ENCODE results near the gene KATNB1.

GRCh38 chr16:57785385-57785784 is 49.8 kb downstream of the KATNB1 start:
- TF ChIP-seq CTCF (conservative IDR thresholded peaks at IDR 0.05; ENCODE audit: low read depth in 2 of 2) = no peak
- TF ChIP-seq, protein P1, sequence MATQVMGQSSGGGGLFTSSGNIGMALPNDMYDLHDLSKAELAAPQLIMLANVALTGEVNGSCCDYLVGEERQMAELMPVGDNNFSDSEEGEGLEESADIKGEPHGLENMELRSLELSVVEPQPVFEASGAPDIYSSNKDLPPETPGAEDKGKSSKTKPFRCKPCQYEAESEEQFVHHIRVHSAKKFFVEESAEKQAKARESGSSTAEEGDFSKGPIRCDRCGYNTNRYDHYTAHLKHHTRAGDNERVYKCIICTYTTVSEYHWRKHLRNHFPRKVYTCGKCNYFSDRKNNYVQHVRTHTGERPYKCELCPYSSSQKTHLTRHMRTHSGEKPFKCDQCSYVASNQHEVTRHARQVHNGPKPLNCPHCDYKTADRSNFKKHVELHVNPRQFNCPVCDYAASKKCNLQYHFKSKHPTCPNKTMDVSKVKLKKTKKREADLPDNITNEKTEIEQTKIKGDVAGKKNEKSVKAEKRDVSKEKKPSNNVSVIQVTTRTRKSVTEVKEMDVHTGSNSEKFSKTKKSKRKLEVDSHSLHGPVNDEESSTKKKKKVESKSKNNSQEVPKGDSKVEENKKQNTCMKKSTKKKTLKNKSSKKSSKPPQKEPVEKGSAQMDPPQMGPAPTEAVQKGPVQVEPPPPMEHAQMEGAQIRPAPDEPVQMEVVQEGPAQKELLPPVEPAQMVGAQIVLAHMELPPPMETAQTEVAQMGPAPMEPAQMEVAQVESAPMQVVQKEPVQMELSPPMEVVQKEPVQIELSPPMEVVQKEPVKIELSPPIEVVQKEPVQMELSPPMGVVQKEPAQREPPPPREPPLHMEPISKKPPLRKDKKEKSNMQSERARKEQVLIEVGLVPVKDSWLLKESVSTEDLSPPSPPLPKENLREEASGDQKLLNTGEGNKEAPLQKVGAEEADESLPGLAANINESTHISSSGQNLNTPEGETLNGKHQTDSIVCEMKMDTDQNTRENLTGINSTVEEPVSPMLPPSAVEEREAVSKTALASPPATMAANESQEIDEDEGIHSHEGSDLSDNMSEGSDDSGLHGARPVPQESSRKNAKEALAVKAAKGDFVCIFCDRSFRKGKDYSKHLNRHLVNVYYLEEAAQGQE (IDR thresholded peaks at IDR 0.05; ENCODE audit: unreplicated experiment) = no peak
- no peak for TF ChIP-seq EZH2phosphoT487 (IDR thresholded peaks at IDR 0.05; ENCODE audit: unreplicated experiment)
- TF ChIP-seq CREB1 (CRISPR knock-in tag; IDR thresholded peaks at IDR 0.05; ENCODE audit: low read depth) = no peak

All from GM23338 (cell line).